SW480 (cell line): Measurements from ENCODE around the gene ADCYAP1R1.

ENCODE experiments used
- DNase-seq: peaks from one replicate; pipeline ENCODE4 v3.0.0-alpha.2; 2016; ENCODE audit warnings: low spot score

Gene ADCYAP1R1

GRCh38 chr7:31087351-31087750 is 35.2 kb downstream of the ADCYAP1R1 start:
- DNase-seq: no peak

- DNase-seq: no peak
Observed at GRCh38 chr7:31091924-31092434, 39.9 kb downstream of the ADCYAP1R1 start.

GRCh38 chr7:31092606-31093005 is 40.5 kb downstream of the ADCYAP1R1 start:
- no peak for DNase-seq

GRCh38 chr7:31093282-31093681 is 41.2 kb downstream of the ADCYAP1R1 start:
- DNase-seq: no peak

- DNase-seq: no peak
Observed at GRCh38 chr7:31094271-31094670, 42.2 kb downstream of the ADCYAP1R1 start.

GRCh38 chr7:31095286-31096197 is 43.4 kb downstream of the ADCYAP1R1 start:
- DNase-seq: no peak

- DNase-seq: no peak
Observed at GRCh38 chr7:31096198-31096876, 44.2 kb downstream of the ADCYAP1R1 start.

- DNase-seq: no peak
Observed at GRCh38 chr7:31096877-31097258, 44.8 kb downstream of the ADCYAP1R1 start.

- DNase-seq: no peak
Observed at GRCh38 chr7:31098642-31099360, 46.7 kb downstream of the ADCYAP1R1 start.

GRCh38 chr7:31099451-31100444 is 47.6 kb downstream of the ADCYAP1R1 start:
- no peak for DNase-seq

- DNase-seq: no peak
Observed at GRCh38 chr7:31100445-31100844, 48.3 kb downstream of the ADCYAP1R1 start.

GRCh38 chr7:31100871-31101270 is 48.8 kb downstream of the ADCYAP1R1 start:
- DNase-seq: no peak

- no peak for DNase-seq
Observed at GRCh38 chr7:31101544-31101943, 49.4 kb downstream of the ADCYAP1R1 start.

- no peak for DNase-seq
Observed at GRCh38 chr7:31102151-31102972, 50.3 kb downstream of the ADCYAP1R1 start.

- DNase-seq: no peak
Observed at GRCh38 chr7:31102973-31103850, 51.1 kb downstream of the ADCYAP1R1 start.

- DNase-seq: no peak
Observed at GRCh38 chr7:31104361-31105255, 52.5 kb downstream of the ADCYAP1R1 start.

GRCh38 chr7:31105256-31105950 is 53.3 kb downstream of the ADCYAP1R1 start:
- no peak for DNase-seq
